ENCODE results near the gene TMEM94. TPM values are rescaled to one million over a fixed set of nuclear protein-coding genes. Genes with fewer than 3 reads are reported as not detected.
A peak's percentile ranks its signal among the peaks of the same experiment; 100 is the strongest.

TMEM94 gene
- total and polyA plus RNA-seq, 2 of the 4 experiments (the other 2 are of a cell fraction) = 8.4 to 64.7 TPM

GRCh38 chr17:75512926-75513640 lies 56.6 kb downstream of the TMEM94 start:
- TF ChIP-seq CHD1 (IDR thresholded peaks at IDR 0.05; ENCODE audit: low read depth, low read length) (no peak), CEBPB (IDR thresholded peaks at IDR 0.05; ENCODE audit: low read depth, low read length) (no peak), CTCF (conservative IDR thresholded peaks at IDR 0.05; ENCODE audit: low read depth, low read length) (no peak), BHLHE40 (IDR thresholded peaks at IDR 0.05; ENCODE audit: low read depth, low read length) (no peak), USF2 (IDR thresholded peaks at IDR 0.05; ENCODE audit: low read depth, low read length) (no peak), POLR2A (IDR thresholded peaks at IDR 0.05; ENCODE audit: low read depth, low read length) (no peak), RCOR1 (IDR thresholded peaks at IDR 0.05; ENCODE audit: insufficient replicate concordance, low read length) (no peak), MAZ (IDR thresholded peaks at IDR 0.05; ENCODE audit: borderline replicate concordance, low read depth, low read length) (no peak), MAFK (IDR thresholded peaks at IDR 0.05; ENCODE audit: low read depth, low read length) (no peak), SMC3 (IDR thresholded peaks at IDR 0.05; ENCODE audit: low read depth, low read length) (no peak), MXI1 (IDR thresholded peaks at IDR 0.05; ENCODE audit: borderline replicate concordance, low read depth, low read length) (no peak), ELK1 (IDR thresholded peaks at IDR 0.05; ENCODE audit: borderline replicate concordance, low read depth, low read length) (no peak), NFE2L2 (IDR thresholded peaks at IDR 0.05; ENCODE audit: low read depth, low read length) (no peak), RAD21 (IDR thresholded peaks at IDR 0.05; ENCODE audit: low read length) (no peak), FOS (IDR thresholded peaks at IDR 0.05; ENCODE audit: low read depth, low read length) (no peak)
- in situ Hi-C loops (cut with MboI; ENCODE audit: low sequenced_read_pairs) = loop anchor here (5.0 kb wide), 1 partner anchor 86 kb away; no protein-coding TSS in a partner anchor

More at GRCh38 chr17:75512926-75513640, 56.6 kb downstream of the TMEM94 start:
- H3K27me3 ChIP-seq (ENCODE audit: control insufficient read depth, insufficient read depth, low read length) = no peaks in the 10 kb centered on the region
- no peak overlapping the region for H3K4ac ChIP-seq (ENCODE audit: low read depth, low read length)
- intact Hi-C loops (cut with micrococcal nuclease) = loop anchor here (10.0 kb wide), 1 partner anchor 238 kb away; the partner anchor contains the start of gene MIF4GD
- peaks cover 42% of the 10 kb centered on the region for H4K20me1 ChIP-seq (ENCODE audit: insufficient read depth, low read length)
- H2AK9ac ChIP-seq (replicated peaks; ENCODE audit: low read depth, low read length, poor library complexity) = no peak overlapping the region
- peaks cover 15% of the 10 kb centered on the region for H3K4me1 ChIP-seq (ENCODE audit: control insufficient read depth, insufficient read depth, low read length)
- no peak overlapping the region for H4K8ac ChIP-seq (ENCODE audit: low read depth in 2 of 2, low read length in 2 of 2)
- H3K27ac ChIP-seq (ENCODE audit: insufficient read depth, low read length) = no peak overlapping the region
- peak; percentile 50 for DNase-seq
- H3K9me3 ChIP-seq (ENCODE audit: control insufficient read depth, insufficient read depth, low read length) = no peaks in the 10 kb centered on the region
- peaks cover 15% of the 10 kb centered on the region for H3K36me3 ChIP-seq (ENCODE audit: control insufficient read depth, insufficient read depth, low read length)
- ATAC-seq (ENCODE audit: low read depth) = no peak
- no peak overlapping the region for H2BK20ac ChIP-seq (ENCODE audit: low read depth, low read length)
- H3K14ac ChIP-seq (replicated peaks; ENCODE audit: low read depth, low read length) = no peak overlapping the region
- CTCF ChIA-PET = interaction anchor here (0.6 kb wide), 1 partner anchor 32 kb away, joined by 3 read pairs; no protein-coding TSS in a partner anchor
- H2AFZ ChIP-seq (replicated peaks; ENCODE audit: low read length, poor library complexity) = no peak overlapping the region
- WGBS, 2 experiments (ENCODE audit: extremely low coverage in 2 of 2, insufficient read length in 1 of 2) = 100% methylated on average over 3 of the region's 10 CpGs; no CpG with 5 or more reads in 1 of the 2 experiments
- no peak overlapping the region for H2BK5ac ChIP-seq (ENCODE audit: low read depth, low read length, poor library complexity, severe bottlenecking)
- dilution Hi-C loops (cut with HindIII; ENCODE audit: low sequenced_read_pairs, unreplicated experiment) = no loop called here
- BruUV-seq (replicated peaks) = no TSS peak
- H3K9me1 ChIP-seq (ENCODE audit: insufficient read depth, low read length) = peaks cover 13% of the 10 kb centered on the region; the same call in 1 of the 2 replicates
- H3K79me1 ChIP-seq (ENCODE audit: low read depth in 1 of 2, low read length in 2 of 2) = peaks cover 33 to 80% of the 10 kb centered on the region in 2 experiments
- no peak overlapping the region for H3K4me3 ChIP-seq (ENCODE audit: insufficient read depth, low read depth, low read length)
- H4K5ac ChIP-seq (ENCODE audit: low read depth, low read length) = no peak overlapping the region
- no peak overlapping the region for H3K18ac ChIP-seq (ENCODE audit: low read depth, low read length)
- H2AK5ac ChIP-seq (ENCODE audit: low read depth, low read length) = no peak overlapping the region
- POLR2A ChIA-PET (ENCODE audit: unreplicated experiment) = no interaction called here
- H3K23ac ChIP-seq (ENCODE audit: low read depth, low read length) = no peak overlapping the region
- H3K4me2 ChIP-seq (ENCODE audit: low read depth, low read length) = no peak overlapping the region
- no peak overlapping the region for H4K91ac ChIP-seq (ENCODE audit: insufficient read depth, low read depth, low read length)
- no peak overlapping the region for H3K9ac ChIP-seq (ENCODE audit: low read depth, low read length)
- H2BK120ac ChIP-seq (ENCODE audit: low read depth, low read length) = no peak overlapping the region
- H3K56ac ChIP-seq (ENCODE audit: extremely low read depth, insufficient read depth, low read length) = no peak overlapping the region
- no peak overlapping the region for H2BK15ac ChIP-seq (ENCODE audit: low read depth, low read length)

Data from IMR-90 (cell line).